NCI-H2196 treated with DMSO at 0.1 percent for 48 hours (cell line): Measurements from ENCODE around the gene GABARAP.
A peak's percentile ranks its signal among the peaks of the same experiment; 100 is the strongest.
"Not testable (repeated sequence)": the region's sequence is repeated elsewhere in the genome, so short reads cannot be mapped to it uniquely, and the experiment has no call there.

Source experiments
- DNase-seq: peaks from one replicate; lab custom pipeline; 2025; ENCODE audit not compliant: unreplicated experiment; lab: John Stamatoyannopoulos, UW

The GABARAP gene

DNA sequence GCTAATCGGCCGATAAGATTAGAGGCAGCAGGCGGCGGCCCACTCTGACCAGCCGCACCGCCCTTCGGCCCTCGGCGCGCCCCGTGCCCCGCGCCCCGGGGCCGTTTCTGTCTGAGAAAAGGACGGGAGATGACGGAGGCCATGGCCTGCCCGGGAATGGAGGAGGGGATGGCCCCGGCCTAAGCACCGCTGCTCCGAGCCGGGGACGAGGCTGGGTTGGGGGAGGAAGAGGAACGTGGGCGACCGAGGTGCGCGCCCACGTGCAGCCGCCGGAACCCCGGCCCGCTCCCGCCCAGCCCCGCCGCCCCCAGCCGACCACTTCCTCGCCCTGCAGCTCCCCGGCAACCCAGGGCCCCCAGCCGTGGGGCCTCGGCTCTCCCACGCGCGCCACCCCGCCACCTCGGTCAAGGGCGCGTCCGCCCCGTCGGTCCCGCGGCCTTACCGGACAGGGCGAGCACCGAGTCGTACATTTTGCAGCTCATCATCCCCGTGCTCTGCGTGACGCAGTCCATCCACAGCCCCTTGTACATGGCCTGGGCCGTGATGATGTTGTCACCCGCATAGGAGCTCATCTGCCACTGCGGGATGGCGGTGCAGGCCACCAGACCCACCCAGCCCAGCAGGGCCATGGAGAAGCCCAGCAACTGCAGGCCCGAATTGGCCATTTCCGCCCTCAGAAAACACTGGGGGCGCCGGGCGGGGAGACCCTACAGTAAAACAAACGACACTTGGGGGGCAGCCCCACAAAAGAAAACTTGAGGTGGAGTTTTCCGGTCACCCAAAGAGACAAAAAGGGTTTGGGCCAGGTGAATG lies 19.3 kb upstream of the GABARAP start:
- no peak for DNase-seq

- DNase-seq: no peak
Measured at GRCh38 chr17:7260651-7261378, 18.6 kb upstream of the GABARAP start.

- DNase-seq: no peak
Measured at GRCh38 chr17:7260151-7260550, 17.9 kb upstream of the GABARAP start.

DNA sequence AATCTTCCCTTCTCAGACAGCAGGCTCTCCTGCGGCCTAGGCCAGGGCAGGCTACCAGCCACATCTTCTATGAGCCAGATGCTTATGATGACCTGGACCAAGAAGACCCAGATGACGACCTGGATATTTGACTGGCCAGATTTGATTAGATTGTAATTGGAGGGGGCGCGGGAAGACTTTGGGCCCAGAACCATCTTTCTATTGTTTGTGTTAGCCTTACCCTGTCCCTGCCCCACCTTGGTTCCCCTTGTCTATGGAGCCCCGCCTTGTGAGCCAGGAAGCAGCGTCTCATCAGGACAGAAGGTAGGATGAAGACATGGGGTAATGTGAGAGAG lies 17.3 kb upstream of the GABARAP start:
- no peak for DNase-seq

GRCh38 chr17:7258731-7259554 lies 16.7 kb upstream of the GABARAP start:
- DNase-seq: no peak

GRCh38 chr17:7256766-7257456 lies 14.7 kb upstream of the GABARAP start:
- DNase-seq: no peak

- no peak for DNase-seq
Measured at GRCh38 chr17:7254511-7254910, 12.3 kb upstream of the GABARAP start.

DNA sequence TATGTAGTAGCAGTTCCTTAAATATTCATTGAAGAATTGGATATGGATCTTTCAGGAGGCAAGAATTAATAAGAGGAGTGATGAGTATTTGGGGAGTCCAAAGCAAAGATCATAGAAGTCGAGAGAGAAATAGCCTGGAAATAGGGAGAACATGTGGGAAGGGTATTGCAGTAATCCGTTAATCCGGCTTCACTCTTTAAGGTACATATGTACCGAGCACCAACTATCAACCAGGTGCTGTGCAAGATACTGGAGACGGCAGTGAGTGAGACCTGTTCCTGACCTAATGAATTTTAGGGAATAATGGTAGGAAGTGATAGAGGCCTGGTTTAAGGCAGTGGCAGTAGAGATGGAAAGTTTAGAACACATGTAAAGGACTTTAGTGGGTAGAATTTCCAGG lies 10.8 kb upstream of the GABARAP start:
- DNase-seq: no peak

DNA sequence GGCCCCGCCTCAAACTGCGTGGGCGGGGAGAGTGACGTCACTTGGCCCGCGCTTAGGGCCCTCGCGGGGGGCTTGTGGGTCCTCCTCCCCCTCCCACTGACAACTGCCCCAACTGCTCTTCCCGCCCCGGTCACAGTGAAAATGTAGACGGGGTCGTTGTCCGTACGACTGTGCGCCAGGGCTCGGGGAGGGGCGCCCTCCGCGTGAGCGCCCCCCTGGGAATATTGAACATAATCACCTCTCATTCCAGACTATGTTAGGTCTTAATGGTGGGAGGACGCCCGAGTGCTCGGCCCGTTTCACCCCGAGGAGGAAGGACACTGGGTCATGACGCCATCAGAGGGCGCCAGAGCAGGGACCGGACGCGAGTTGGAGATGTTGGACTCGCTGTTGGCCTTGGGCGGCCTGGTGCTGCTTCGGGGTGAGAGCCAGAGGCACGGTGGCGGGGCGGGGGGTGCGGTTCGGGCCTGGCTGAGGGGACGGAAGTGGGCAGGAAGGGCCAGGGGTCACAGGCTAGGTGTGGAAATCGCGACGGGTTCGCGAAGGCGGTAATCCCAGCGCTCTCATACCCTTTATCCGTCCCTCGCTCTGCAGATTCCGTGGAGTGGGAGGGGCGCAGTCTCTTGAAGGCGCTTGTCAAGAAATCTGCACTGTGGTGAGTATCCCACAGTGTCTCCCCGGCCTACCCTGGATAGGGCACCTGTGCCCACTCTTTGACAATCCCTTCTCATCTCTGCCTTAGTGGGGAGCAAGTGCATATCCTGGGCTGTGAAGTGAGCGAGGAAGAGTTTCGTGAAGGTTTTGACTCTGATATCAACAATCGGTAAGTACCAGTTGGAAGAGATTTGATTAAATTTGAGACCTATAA lies 10.2 kb upstream of the GABARAP start, which contains the start of gene ELP5:
TSS of gene ELP5 (plus strand) at position 40 of the 868 bp plus-strand sequence. CDS start at position 376, 336 bp downstream.
- peak; percentile 58 for DNase-seq

DNA sequence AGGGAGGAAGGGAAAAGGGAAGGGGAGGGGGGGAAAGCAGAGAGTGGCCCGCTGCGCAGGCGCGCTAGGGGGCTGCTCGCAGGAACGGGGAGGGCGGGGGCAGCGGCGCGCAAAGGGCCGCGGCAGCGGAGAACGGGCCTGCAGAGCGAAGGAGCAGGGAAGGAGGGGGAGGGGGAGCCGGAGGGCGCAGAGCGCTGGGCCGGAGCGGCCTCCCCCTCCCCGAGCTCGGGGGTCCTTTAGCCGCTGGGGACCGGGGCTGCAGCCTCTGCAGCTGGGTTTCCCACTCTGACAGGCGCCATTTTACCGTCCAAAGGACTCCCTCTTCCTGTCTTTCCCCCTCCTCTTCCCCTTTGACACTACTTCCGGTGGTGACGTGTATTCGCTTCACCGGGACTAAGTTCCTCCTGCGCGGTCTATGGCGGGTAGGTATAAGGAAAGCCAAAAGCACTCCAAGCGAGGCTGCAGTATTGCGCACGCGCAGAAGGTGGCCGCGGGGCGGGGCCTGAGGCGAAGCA lies 9.5 kb upstream of the GABARAP start, which contains the start of gene CTDNEP1:
TSS of gene CTDNEP1 (minus strand) at position 74 of the 515 bp plus-strand sequence. CDS start 438 bp downstream, outside the sequence.
- peak; percentile 80 for DNase-seq

- no peak for DNase-seq
Measured at GRCh38 chr17:7250695-7251627, 8.7 kb upstream of the GABARAP start.

GRCh38 chr17:7249830-7250229 lies 7.6 kb upstream of the GABARAP start:
- DNase-seq: no peak

DNA sequence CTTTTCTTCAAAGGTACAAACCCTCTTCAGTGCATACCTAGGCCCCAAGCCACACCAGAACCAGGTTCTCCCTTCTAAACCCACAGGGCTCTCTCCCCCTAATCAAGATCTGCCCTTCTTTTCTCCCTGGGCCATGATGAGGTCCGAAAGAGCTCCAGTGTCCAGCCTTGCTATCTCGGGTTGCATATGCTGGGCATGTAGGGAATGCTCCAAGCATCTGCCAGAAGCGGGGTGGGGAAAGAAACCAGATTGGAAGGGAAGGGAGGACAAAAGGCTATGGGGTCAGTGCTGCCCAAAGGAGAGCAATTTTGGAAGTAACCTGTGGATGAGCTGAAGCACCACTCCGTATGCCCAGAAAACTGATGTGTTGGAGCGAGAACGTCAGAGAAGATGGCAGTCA lies 7.0 kb upstream of the GABARAP start:
- DNase-seq: no peak

GRCh38 chr17:7248796-7249195 lies 6.5 kb upstream of the GABARAP start:
- DNase-seq: no peak

- no peak for DNase-seq
Measured at GRCh38 chr17:7246779-7247178, 4.5 kb upstream of the GABARAP start.

DNA sequence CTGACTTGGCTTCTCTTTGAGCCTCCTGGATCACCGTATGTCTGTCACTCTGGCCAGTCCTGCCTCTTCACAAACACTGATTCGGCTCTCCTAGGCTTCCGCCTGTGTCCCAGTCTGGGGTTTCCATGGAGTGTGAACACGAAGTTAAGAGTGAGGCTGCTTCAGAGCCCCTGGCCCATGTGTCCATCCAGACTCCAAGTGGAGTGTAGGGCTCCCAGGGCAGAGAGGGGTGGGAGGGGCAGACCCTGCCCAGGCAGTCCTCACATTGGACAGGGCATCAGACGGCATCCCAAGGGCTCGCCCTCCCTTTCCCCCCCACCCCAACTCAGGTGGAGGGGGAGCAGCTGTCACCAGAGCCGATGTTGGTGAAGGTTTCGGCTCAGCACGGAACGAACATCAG lies 1.6 kb upstream of the GABARAP start:
- DNase-seq: not testable (repeated sequence)

- no peak for DNase-seq
Measured at GRCh38 chr17:7243453-7243729, 1.1 kb upstream of the GABARAP start.

GRCh38 chr17:7242717-7243452 lies 636 bp upstream of the GABARAP start:
- DNase-seq: peak; percentile 45
